ENCODE data around the gene TMEM128. TPM values are rescaled to one million over a fixed set of nuclear protein-coding genes. Genes with fewer than 3 reads are reported as not detected.

Gene TMEM128
- total RNA-seq, 1 donor from 2014 or later: 17.1 TPM

- Mint-ChIP-seq H3K9me3 (peaks cover under 1% of the 10 kb centered on the region), H3K4me3 (no peak overlapping the region), H3K27me3 (peaks cover 39% of the 10 kb centered on the region), H3K4me1 (peaks cover 9% of the 10 kb centered on the region), H3K27ac (no peak overlapping the region), H3K36me3 (ENCODE audit: low read depth) (peaks cover under 1% of the 10 kb centered on the region)
- ChIA-PET POLR2A (no interaction called here), CTCF (no interaction called here)
- ATAC-seq (ENCODE audit: low read depth) (no peak), DNase-seq (no peak)
- intact Hi-C loops (cut with micrococcal nuclease): no loop called here
- TF ChIP-seq, protein P1, sequence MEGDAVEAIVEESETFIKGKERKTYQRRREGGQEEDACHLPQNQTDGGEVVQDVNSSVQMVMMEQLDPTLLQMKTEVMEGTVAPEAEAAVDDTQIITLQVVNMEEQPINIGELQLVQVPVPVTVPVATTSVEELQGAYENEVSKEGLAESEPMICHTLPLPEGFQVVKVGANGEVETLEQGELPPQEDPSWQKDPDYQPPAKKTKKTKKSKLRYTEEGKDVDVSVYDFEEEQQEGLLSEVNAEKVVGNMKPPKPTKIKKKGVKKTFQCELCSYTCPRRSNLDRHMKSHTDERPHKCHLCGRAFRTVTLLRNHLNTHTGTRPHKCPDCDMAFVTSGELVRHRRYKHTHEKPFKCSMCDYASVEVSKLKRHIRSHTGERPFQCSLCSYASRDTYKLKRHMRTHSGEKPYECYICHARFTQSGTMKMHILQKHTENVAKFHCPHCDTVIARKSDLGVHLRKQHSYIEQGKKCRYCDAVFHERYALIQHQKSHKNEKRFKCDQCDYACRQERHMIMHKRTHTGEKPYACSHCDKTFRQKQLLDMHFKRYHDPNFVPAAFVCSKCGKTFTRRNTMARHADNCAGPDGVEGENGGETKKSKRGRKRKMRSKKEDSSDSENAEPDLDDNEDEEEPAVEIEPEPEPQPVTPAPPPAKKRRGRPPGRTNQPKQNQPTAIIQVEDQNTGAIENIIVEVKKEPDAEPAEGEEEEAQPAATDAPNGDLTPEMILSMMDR (IDR thresholded peaks at IDR 0.05): no peak
Measured at GRCh38 chr4:4227510-4228355, 20.3 kb downstream of the TMEM128 start.

DNA sequence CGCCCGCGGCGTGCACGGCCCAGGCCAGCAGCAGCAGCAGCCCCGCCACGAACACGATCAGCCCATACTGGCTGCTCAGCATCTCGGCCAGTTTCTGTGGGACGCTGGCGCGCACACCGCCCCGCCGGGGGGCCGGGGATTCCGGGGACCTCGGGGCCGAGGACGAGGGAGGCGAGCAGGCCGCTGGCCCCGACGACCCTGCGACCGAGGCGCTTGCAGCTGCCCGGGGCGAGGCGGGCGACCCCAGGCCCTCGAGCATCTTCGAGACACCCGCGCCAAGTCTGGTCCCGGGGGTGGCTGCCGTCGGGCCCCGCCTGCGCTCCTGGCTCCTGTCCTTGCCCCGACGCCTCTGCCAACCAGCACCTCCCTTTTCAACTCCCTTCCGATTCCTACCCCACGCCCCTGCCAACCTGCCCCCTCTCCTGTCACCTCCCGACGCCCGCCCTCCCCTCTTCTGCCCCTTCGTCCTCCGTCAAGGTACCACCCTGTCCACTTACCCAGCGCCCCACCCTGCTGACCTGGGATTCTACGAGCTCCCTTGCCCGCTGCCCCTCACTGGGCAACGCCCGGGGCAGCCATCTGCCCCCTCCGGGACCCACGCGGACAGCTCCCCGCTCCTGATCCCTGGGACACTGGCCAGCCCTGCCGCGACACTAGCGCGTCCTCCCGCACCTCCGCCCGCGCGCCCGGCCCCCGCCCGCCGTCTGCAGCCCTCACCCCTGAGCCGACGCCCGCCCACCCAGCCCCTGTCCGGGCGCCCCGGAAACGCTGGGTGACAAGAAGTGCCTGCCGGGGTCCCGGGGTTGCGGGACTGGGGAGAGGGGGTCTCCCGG lies 21.2 kb downstream of the TMEM128 start, which contains the start of gene OTOP1:
Gene OTOP1 (minus strand): TSS at position 324 of the 833 bp plus-strand sequence. CDS start 65 bp downstream, at position 259.
- CTCF ChIA-PET: no interaction called here
- POLR2A ChIA-PET: no interaction called here
- Mint-ChIP-seq H3K4me1 (peaks cover 9% of the 10 kb centered on the region), H3K27ac (no peak within 1 kb of the TSS), H3K9me3 (no peaks in the 10 kb centered on the region), H3K4me3 (no peak within 1 kb of the TSS), H3K36me3 (ENCODE audit: low read depth) (no peaks in the 10 kb centered on the region), H3K27me3 (peaks cover 45% of the 10 kb centered on the region)
- no peak for ATAC-seq (ENCODE audit: low read depth)
- TF ChIP-seq, protein P1 (IDR thresholded peaks at IDR 0.05): no peak
- DNase-seq: no peak
- intact Hi-C loops (cut with micrococcal nuclease): no loop called here

DNA sequence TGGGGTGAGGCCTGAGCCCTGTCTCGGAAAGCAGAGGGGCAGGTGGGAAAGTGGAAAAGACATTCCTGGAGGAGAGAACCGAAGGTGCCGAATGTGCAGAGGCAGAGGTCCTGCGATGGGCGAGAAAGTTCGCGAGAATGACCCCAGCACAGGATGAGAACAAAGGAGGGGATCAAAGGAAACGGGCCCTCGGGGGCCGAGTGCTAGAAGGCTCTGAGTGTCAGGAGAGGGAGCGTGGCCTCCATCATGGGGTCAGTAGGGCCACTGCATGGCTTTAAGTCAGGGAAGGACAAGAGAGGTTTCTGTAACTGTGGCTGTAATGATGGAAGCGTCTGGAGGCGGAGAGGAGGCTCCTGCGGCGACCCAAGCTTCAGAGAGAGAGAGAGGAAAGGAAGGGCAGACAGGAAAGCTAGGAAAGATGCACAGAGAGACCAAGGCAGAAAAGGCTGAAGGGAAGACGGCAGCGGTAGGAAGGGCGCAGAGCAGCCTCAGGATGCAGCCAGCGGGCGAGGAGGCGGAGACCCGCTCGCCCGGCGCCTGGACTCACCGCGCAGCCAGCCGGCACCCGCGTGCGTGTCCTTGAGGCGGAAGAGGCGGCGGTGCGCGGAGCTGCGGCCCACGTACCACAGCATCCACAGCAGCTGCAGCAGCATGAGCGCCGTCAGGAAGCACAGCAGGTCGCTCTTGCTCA lies 22.0 kb downstream of the TMEM128 start:
- Mint-ChIP-seq H3K4me3 (no peak overlapping the region), H3K27ac (no peak overlapping the region), H3K27me3 (peaks cover 50% of the 10 kb centered on the region), H3K36me3 (ENCODE audit: low read depth) (no peaks in the 10 kb centered on the region), H3K4me1 (peaks cover 9% of the 10 kb centered on the region), H3K9me3 (no peaks in the 10 kb centered on the region)
- intact Hi-C loops (cut with micrococcal nuclease): no loop called here
- CTCF ChIA-PET: no interaction called here
- DNase-seq: no peak
- POLR2A ChIA-PET: no interaction called here
- ATAC-seq (ENCODE audit: low read depth): no peak
- TF ChIP-seq, protein P1 (IDR thresholded peaks at IDR 0.05): no peak

DNA sequence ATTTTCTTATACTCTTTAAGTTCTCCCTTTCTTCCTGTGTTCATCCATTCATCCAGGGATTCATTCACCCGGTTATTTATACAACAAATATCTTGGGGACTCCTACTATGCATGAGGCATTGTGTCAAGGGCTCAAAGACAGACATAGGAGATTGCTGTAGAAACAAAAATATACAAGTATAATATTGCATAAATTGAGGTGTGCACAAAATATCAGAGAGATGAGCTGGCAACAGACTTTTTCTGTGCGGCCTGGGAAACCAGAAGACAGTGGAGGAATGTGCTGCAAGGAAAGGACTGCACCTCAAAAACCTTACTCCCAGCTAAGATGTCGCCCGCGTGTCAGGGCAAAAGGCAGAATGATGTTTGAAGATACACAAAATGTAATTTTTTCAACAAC lies 30.9 kb downstream of the TMEM128 start:
- DNase-seq (no peak), ATAC-seq (ENCODE audit: low read depth) (no peak)
- no peaks in the 10 kb centered on the region for H3K36me3 Mint-ChIP-seq (ENCODE audit: low read depth)
- TF ChIP-seq, protein P1 (IDR thresholded peaks at IDR 0.05): no peak
- intact Hi-C loops (cut with micrococcal nuclease): no loop called here
- peaks cover 30% of the 10 kb centered on the region for H3K27me3 Mint-ChIP-seq
- no peaks in the 10 kb centered on the region for H3K9me3 Mint-ChIP-seq
- ChIA-PET POLR2A (no interaction called here), CTCF (no interaction called here)
- no peak overlapping the region for H3K4me3 Mint-ChIP-seq
- no peak overlapping the region for H3K27ac Mint-ChIP-seq
- H3K4me1 Mint-ChIP-seq: no peaks in the 10 kb centered on the region
